GM18867 (cell line): ENCODE results near the gene PITPNM2.
A peak's percentile ranks its signal among the peaks of the same experiment; 100 is the strongest.

Experiments used
- ATAC-seq: cut with Tn5 transposase; IDR thresholded peaks from one replicate; pipeline ENCODE4 v1.9.1; 2021; ENCODE audit warnings: mild to moderate bottlenecking, moderate library complexity; ENCODE audit not compliant: unreplicated experiment

The PITPNM2 gene

DNA sequence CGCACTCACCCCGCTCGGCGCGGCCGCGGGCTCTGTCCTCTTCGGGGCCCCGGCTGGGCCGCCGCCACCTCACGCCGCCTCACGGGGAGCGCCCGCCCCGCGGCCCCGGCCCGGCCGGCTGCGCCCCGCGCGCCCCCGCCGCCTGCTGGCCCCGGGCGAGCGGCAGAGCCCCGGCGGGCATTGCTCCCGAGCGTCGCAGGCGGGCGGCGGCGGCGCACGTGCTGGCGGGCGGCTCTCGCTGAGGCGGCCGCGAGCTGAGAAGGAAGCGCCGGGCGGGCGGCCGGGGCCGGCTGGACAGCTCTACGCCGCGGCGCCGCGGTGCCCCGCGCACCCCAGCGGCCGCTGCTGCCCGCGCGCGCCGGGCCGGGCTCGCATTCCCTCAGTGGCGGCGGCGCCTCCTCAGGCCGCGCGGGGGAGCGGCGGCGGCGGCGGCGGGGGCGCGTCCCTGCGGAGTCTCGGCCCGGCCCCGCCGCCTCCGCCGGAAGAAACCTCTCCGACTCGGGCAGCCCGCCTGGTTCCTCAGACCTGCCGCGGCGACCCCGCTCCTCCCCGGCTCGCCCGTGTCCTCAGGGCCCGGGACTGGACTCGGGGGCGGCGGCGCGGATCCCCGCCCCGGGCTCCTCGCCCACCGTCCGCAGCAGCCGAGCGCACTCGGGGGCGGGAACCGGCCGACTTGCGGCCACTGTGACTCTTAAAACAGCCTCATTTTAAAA lies at the start of gene PITPNM2:
Gene PITPNM2, minus strand, starts transcription at position 347 of the 713 bp plus-strand sequence. CDS start 116,500 bp downstream, outside the sequence.
- peak; percentile 73 for ATAC-seq

DNA sequence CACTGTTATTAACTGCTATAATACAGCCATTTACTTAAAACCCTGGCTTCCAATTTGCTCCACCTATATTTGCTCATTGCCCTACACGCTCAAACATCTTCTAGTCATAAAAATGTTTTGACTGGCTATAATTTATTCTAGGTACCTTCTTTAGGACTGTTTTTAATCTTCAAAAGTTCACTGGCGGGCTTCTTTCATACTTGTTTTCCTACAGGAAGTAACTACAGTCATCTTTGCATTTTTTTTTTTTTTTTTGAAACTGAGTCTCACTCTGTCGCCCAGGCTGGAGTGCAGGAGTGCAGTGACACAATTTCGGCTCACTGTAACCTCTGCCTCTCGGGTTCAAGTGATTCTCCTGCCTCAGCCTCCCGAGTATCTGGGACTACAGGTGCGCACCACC lies 49.5 kb upstream of the PITPNM2 start:
- no peak for ATAC-seq

DNA sequence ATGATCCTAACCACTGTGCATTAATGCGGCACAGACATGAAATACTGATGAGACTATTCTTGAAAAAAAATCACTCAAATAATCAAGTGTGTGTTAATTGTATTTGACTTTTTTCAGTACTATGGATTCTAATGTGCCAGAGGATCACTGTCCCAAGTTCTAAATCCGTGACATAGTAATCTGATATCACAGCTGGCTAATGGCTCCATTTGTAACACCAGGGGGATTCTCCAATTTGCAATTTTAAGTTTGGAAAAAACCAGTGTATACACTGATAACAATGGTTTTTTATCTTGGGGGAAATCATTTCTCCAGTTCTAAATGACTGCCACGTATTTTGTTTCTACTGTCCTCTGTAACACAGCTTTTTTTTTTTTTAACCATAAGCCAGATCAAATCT lies 49.0 kb upstream of the PITPNM2 start:
- no peak for ATAC-seq

DNA sequence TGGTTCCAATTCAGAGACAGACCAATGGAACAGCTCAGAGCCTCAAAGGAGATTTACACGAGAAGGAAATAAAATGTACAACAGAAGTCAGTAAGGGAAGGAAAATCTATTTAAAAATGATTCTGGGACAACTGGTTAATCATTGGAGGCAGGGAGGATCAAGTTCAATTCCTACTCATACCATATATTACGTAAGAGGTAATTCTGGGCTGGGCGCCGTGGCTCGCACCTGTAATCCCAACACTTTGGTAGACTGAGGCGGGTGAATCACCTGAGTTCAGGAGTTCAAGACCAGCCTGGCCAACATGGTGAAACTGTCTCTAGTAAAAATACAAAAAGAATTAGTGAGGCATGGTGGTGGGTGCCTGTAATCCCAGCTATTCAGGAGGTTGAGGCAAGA lies 36.7 kb upstream of the PITPNM2 start:
- no peak for ATAC-seq

DNA sequence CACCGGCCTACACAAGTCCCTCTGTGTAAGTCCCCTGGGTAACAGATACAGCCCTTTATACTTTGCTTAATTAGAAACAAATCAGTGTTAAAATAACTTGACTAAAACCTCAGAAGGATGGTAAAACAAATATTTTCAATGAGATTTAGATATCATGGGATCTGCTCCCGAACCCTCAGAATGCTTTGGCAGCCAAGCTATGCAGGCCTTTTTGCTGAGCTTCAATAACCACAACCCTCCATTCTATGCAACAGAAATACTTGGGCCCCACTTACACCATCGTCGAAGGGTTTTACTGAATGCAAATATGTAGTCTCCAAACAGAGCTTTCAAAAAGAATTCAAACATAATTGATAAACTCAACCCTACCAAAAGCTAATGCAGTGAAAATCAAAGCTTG lies 29.3 kb upstream of the PITPNM2 start:
- ATAC-seq = no peak

DNA sequence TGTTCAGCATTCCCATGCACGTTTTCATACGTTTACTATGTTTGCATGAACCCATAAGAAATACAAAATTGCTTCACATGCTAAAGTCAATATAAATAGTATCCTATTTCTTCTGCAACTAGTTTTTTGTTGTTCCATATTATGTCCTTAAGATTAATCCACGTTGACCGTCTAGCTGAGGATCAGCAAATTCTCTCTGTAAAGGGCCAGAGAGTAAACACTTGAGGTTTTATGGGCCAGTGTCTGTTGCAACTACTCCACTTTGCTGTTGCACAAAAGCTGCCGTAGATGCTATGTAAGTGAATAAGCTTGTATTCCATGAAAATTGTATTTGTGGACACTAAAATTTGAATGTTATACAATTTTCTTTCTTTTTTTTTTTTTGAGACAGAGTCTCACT lies 21.1 kb upstream of the PITPNM2 start:
- no peak for ATAC-seq

DNA sequence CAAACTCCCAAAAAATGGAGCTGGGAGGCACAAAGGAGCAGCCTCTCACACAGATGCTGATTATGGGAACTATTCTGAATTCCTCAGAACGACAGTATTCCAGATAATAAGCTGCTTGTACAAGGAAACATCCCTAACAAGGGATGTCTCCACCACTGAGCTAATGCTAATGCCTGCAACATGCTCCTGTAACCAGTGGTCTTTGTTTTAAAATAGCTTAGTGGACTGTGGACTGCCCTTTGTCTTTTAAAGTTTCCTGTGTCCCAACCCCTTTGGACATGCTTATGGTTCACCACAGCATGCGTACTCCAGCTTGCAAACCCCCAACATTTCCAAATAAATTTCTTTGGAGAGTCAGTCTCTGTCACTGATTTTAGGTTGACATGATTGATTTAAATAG lies 16.4 kb upstream of the PITPNM2 start:
- no peak for ATAC-seq

DNA sequence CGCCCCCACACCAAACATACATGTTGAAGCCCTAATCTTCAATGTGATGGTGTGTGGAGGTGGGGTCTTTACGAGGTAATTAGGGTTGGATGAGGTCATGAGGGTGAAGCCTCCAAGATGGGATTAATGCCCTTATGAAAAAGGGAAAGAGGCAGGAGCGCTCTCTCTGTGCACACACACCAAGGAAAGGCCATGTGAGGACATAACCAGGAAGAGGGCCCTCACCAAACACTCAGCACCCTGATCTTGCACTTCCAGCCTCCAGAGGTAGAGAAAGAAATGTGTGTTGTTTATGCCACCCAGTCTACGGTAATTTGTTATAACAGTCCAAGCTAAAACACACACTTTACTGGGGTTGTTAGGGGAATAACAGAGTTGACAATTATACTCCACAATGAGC lies 14.6 kb upstream of the PITPNM2 start:
- no peak for ATAC-seq

DNA sequence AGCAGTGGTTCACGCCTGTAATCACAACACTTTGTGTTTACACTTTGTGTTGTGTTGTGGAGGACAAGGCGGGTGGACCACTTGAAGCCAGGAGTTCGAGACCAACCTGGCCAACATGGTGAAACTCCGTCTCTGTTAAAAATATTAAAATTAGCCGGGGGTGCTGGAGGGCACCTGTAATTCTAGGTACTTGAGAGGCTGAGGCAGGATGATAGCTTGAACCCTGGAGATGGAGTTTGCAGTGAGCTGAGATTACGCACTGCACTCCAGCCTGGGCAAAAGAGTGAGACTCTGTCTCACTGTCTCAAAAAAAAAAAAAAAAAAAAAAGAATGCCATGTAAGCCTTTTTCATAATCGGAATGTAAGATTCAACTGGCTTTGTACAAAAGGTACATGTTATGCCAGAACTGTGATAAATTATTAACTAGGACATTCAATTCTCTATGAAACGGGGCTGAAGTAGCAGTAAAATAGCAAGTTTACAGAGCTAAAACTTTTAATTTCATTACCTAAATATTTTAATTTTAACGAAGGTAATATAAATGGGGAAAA lies 13.9 kb upstream of the PITPNM2 start:
- no peak for ATAC-seq

DNA sequence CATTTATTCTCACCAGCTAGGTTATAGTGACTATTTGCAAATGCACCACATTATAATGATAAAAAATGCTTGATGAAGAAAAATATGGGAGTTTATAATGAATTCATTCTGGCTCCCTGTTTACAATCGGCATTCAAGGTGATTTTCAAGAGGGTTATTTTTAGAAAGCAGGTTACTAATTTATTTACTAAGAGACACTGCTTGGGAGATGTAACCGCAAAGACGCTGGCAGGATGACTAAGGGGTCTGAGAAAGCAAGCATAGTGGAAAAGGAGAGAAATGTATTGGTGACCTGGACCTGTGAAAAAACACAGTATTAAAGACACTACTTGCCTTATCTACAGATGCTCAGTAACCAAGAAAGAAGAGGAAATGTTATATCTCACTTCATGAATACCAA lies 13.3 kb upstream of the PITPNM2 start:
- ATAC-seq = no peak

DNA sequence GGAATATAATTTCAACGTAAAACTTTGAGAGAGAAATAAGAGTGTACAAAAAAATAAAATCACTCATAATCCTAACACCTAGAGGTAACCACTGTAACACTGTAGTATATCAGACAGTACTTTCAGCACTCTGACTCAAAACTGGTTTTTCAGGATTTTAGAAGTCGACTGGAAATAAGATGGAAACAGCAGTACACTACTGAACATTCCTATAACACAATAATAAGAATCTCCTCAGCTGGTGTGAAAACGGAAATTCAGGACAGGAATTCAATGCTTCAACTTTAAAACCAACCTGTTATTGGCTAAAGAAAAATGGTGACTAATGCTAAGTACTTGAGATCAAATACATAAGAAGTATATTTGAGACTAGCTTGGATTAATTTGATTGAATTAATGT lies 12.3 kb upstream of the PITPNM2 start:
- no peak for ATAC-seq

DNA sequence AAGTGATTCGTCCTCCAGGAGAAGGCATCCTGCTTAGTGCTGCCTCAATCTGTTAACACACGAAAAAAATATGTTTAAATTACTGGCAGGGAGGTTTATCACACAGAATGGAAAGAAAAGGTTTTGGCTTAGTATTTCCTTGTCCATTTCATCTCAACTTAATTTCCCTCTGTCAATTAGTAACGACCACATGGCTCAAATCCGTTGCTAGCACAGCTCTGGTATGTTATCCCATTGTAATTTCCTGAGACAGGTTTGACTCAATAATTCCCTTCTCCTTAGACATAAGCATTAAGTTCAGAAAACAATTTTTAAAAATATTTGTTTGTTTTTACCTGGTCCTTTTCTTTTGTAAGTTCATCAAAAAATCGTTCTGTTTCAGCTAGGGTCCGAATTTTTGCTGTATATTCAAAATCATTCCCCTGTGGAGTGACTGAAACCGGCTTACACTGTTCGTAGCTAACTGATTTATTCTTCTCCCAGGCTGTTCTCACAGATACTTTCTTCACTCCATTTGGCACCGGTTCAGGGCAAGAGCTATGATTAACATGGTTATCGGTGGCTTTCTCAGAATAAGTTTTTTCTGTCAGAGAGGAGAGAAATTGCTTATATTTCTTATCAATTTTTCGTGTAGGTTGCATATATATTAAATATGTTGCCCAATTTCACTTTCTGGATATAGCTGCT lies 10.1 kb upstream of the PITPNM2 start:
- ATAC-seq = no peak

DNA sequence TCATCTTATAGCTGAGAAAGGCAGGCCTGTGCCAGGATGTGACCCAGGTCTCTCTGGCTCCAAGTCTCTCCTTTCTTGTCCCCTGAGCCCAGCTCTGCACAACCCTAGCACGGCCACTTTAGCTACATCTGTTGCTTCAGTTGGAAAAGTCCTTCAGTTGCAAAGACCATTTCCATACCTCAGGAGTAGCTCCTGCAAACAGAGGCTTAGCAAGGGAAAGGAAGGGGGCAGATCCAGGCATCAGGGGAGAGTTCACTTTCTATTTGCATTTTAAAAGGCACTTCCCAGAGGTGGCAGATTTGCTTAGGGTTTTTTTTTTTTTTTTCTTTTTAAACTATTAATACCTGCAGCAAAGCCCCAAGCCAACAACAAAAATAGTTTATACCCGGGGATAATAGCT lies 3.0 kb upstream of the PITPNM2 start:
- ATAC-seq = no peak

DNA sequence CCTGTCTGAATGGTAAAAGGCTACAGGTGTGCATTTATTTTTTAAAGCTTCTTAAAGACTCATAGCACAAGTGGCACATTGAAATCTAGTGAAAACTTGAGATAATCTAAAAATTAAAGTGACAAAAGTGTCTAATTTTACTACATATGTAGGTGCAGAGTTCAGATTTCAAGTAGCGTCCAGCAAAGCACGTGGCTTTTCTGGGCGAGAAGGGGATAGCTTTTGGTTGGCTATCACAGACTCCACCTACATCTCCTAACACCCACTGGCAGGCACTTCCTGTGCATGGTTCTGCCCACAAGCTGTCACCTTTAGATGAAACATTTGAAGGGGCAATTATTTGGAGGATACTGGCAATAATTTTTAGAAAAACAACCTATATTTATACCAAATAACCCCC lies 1.9 kb upstream of the PITPNM2 start:
- ATAC-seq = no peak

DNA sequence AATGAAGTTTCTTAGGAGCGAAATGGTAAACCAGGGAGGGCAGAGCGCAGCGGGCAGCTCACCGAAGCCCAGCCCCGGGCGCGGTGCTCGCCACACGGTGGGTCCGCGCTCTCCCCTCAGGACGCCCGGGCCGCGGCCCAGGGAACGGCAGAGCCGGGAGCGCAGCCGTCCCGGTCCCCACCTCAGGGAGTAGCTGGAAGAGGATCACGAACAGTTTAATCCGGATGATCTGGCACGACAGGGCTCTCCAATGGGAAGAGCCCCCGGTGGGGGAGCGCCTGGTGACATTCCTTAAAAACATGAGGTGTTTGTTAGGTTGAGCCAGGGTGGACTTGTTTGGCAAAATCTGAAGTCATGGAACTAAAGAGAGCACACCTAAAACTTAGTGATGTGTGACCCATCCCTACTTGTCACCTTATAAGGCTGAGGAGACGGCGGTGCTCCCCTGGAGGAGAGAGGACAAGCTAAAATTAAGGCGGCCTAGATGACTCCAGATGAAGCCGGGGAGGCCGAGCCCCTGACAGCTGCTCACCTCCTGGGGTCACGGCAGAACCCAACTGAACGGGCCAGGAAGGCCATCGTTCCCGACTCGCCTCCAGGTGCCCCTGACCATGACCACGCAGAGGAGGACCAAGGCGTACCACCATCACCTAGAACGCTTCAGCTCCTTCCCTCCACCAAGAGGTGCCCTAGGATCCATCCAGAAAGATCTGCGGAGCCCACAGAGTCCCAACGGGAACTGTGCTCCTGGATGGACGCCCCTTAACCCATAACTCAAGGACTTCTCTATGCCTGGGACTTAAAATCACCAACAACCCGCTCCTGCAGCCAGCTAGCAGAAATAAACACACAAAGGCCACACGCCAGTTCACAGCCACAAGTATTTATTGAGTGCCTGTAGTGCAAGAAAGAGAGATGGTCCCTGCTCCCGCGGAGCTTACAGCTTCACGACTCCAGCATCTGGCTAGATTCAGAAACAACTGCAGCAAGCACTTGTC lies 866 bp upstream of the PITPNM2 start:
- no peak for ATAC-seq

DNA sequence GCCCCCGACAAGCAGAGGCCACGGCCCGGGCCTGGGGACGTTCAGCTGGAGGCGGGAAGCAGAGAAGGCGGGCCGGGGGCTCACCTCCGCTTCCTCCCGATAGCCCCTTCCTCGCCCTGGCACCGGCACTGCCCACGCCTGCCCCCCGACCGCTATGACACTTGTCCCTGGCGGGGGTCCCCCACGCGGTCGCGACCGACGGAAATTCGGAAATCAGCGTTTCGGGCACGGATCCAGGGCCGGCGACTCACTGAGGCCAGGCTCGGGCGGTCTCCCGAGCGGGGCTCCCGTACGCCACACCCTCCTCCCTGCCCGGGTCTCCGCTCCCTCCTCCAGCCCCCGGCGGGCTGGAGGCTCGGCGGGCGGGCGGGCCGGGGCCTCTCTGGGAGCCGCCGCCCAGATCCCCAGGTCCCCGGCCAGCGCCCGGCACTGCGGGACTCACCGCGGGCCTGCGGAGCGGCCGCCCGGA lies 581 bp downstream of the PITPNM2 start:
- peak; percentile 14 for ATAC-seq

DNA sequence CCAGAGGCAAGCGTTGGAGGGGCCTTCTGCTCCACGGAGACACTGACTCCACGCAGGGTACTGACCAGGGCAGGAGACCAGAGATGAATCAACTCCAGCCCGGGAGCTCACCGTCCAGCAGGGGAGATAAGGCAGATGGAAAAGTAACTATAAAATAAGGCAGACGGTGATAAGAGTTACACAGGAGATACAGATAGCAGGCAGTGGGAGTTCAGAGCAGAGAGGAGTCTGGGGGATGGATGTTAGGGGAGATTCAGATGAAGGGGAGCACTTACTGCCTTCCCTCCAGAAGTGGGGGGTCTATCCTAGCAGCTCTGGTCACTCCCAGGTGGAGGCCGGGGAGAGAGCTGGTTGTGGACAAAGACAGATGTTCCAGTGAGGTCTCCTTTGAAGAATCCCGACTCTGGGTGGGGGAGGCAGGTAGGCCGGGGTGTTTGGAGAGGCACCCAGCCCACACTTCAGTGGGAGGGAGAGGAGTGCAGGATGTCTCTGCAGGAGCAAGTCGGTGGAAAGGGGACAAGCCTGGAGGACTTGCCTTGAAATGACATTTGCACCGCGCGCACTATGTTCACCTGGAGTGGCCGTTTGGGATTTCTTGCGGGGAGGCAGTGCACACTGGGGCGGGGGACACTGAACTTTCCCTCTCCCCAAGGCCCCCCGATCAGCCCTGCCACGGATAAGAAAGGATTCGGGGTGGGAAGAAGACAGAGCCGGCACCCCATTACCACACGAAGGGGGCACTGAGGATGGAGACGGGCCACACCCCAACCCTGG lies 1.2 kb downstream of the PITPNM2 start:
- ATAC-seq = no peak

DNA sequence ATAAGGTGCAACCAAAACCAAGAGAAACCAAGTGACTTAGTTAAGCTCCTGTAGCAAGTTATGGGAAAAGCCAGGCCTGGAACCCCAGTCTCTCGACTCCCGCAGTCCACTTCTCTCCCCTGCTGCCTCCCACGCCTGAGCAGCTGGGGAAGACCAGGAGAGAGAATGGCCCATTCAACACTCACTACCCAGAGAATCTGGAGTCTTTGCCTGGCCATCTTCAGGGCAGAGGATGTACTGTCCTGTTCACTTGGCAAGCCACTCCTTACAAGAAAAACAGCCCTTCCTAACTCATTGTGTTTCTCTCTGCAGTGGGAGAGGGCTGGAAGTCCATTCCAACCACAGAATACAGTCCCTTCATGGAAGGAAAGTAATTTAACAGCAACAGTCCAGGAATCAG lies 1.8 kb downstream of the PITPNM2 start:
- no peak for ATAC-seq

DNA sequence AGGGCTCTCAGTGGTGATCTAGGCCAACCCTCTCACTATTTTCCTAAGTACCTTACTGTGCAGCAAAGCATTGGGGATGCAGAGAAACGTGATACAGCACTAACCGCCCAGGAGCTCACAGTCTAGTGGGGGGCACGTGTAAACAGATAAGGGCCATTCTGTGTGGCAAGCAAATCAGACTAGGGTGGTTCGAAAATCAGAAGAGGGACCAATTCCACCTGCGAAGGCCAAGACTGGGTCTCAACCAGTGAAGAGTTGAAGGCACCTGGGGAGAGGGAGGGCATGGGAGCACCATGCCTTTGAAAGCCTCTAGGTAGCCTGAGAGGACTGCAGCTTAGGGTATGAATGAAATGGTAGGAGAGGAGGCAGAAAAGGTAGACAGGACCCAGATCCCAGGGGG lies 2.2 kb downstream of the PITPNM2 start:
- ATAC-seq = no peak

DNA sequence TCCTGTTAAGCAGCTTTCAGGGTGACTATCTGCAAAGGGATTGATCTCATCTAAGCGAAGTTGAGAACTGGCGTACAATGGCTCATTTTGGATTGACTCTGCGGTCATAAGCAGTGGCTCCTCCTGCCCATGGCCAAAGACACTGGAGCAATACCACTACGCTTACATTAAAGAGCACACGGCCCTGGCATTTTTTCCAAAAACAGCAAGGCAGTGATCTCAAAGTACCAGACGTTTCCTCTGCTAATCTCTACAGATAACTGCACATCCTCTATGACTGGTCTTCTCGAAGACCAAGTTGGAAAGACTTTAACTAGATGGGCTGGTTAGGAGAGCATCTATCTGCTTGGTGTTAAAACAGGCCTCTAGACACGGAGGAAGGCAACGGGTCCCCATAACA lies 2.7 kb downstream of the PITPNM2 start:
- ATAC-seq = no peak
